ENCODE measurements around the gene TRIP12. TPM values are rescaled to one million over a fixed set of nuclear protein-coding genes. Genes with fewer than 3 reads are reported as not detected.

TRIP12 gene
- total RNA-seq, 6 experiments from 2014 or later = 249 to 296 (median 265) TPM

GRCh38 chr2:229943171-229943570 is 21.4 kb upstream of the TRIP12 start:
- TF ChIP-seq CTCF (IDR thresholded peaks at IDR 0.05) = no peak
- Mint-ChIP-seq H3K4me1 (ENCODE audit: low read depth) (no peaks in the 10 kb centered on the region), H3K27ac (no peak overlapping the region), H3K9me3 (no peaks in the 10 kb centered on the region), H3K36me3 (ENCODE audit: low read depth) (no peaks in the 10 kb centered on the region), H3K4me3 (no peak overlapping the region), H3K27me3 (ENCODE audit: insufficient read depth) (no peaks in the 10 kb centered on the region)
- DNase-seq = no peak

GRCh38 chr2:229942671-229943070 is 20.9 kb upstream of the TRIP12 start:
- no peak for DNase-seq
- Mint-ChIP-seq H3K4me1 (ENCODE audit: low read depth) (no peaks in the 10 kb centered on the region), H3K9me3 (peaks cover 3% of the 10 kb centered on the region; the same call in 1 of the 2 replicates), H3K27me3 (ENCODE audit: insufficient read depth) (no peaks in the 10 kb centered on the region; the same call in 1 of the 2 replicates), H3K4me3 (no peak overlapping the region), H3K27ac (no peak overlapping the region), H3K36me3 (ENCODE audit: low read depth) (peaks cover 3% of the 10 kb centered on the region; the same call in 1 of the 2 replicates)
- no peak for TF ChIP-seq CTCF (IDR thresholded peaks at IDR 0.05)

GRCh38 chr2:229937537-229937936 is 15.7 kb upstream of the TRIP12 start:
- H3K9me3 Mint-ChIP-seq = peaks cover 10% of the 10 kb centered on the region
- no peak overlapping the region for H3K4me3 Mint-ChIP-seq
- no peaks in the 10 kb centered on the region for H3K4me1 Mint-ChIP-seq (ENCODE audit: low read depth)
- no peak for TF ChIP-seq CTCF (IDR thresholded peaks at IDR 0.05)
- DNase-seq = no peak
- H3K36me3 Mint-ChIP-seq (ENCODE audit: low read depth) = peaks cover 10% of the 10 kb centered on the region; the same call in 1 of the 2 replicates
- no peak overlapping the region for H3K27ac Mint-ChIP-seq
- no peaks in the 10 kb centered on the region; the same call in 1 of the 2 replicates for H3K27me3 Mint-ChIP-seq (ENCODE audit: insufficient read depth)

GRCh38 chr2:229931241-229931640 is 9.4 kb upstream of the TRIP12 start:
- H3K27me3 Mint-ChIP-seq (ENCODE audit: insufficient read depth) = no peaks in the 10 kb centered on the region
- H3K36me3 Mint-ChIP-seq (ENCODE audit: low read depth) = peaks cover 6% of the 10 kb centered on the region; the same call in 1 of the 2 replicates
- H3K9me3 Mint-ChIP-seq = peaks cover 6% of the 10 kb centered on the region
- H3K4me3 Mint-ChIP-seq = no peak overlapping the region
- H3K4me1 Mint-ChIP-seq (ENCODE audit: low read depth) = peaks cover 30% of the 10 kb centered on the region
- DNase-seq = no peak
- H3K27ac Mint-ChIP-seq = no peak overlapping the region
- no peak for TF ChIP-seq CTCF (IDR thresholded peaks at IDR 0.05)

GRCh38 chr2:229930656-229931055 is 8.8 kb upstream of the TRIP12 start:
- TF ChIP-seq CTCF (IDR thresholded peaks at IDR 0.05) = no peak
- no peaks in the 10 kb centered on the region for H3K27me3 Mint-ChIP-seq (ENCODE audit: insufficient read depth)
- H3K36me3 Mint-ChIP-seq (ENCODE audit: low read depth) = peaks cover 6% of the 10 kb centered on the region; the same call in 1 of the 2 replicates

More at GRCh38 chr2:229930656-229931055, 8.8 kb upstream of the TRIP12 start:
- H3K4me3 Mint-ChIP-seq = no peak overlapping the region
- H3K4me1 Mint-ChIP-seq (ENCODE audit: low read depth) = peaks cover 30% of the 10 kb centered on the region
- peaks cover 6% of the 10 kb centered on the region for H3K9me3 Mint-ChIP-seq
- no peak for DNase-seq
- no peak overlapping the region for H3K27ac Mint-ChIP-seq
